GM23338 (cell line): ENCODE measurements around the gene CD226. TPM values are rescaled to one million over a fixed set of nuclear protein-coding genes. Genes with fewer than 3 reads are reported as not detected.

ENCODE experiments used
- ATAC-seq: fragments of 200-7000 bp; cut with Tn5 transposase; 3 replicates; pipeline ENCODE4 v1.9.1; 2020
- DNase-seq: peaks from one replicate; pipeline ENCODE4 v3.0.0-alpha.2; 2015; ENCODE audit warnings: low spot score
- H2AFZ ChIP-seq: fragments of 200-600 bp; sonication (generic); 2 replicates; pipeline ENCODE4 v1.8.0; 2016; ENCODE audit warnings: antibody characterized with exemption, mild to moderate bottlenecking, moderate library complexity
- H3F3A ChIP-seq: fragments of 200-600 bp; sonication (generic); replicated peaks from 2 replicates; pipeline ENCODE4 v1.8.0; 2017; ENCODE audit warnings: antibody characterized with exemption, mixed run types, low read depth
- H3K27ac ChIP-seq: fragments of 200-600 bp; sonication (generic); 2 replicates; pipeline ENCODE4 v1.6.1; 2016; ENCODE audit warnings: low read depth
- H3K27me3 ChIP-seq: fragments of 200-600 bp; sonication (generic); 2 replicates; pipeline ENCODE4 v1.8.0; 2016; ENCODE audit warnings: mild to moderate bottlenecking, mixed run types, moderate library complexity; ENCODE audit not compliant: insufficient read depth
- H3K36me3 ChIP-seq: fragments of 200-600 bp; sonication (generic); 2 replicates; pipeline ENCODE4 v1.8.0; 2016; ENCODE audit warnings: mild to moderate bottlenecking; ENCODE audit not compliant: insufficient read depth
- H3K4me1 ChIP-seq: fragments of 200-600 bp; sonication (generic); 2 replicates; pipeline ENCODE4 v1.8.0; 2016; ENCODE audit warnings: mild to moderate bottlenecking, moderate library complexity; ENCODE audit not compliant: insufficient read depth
- H3K4me2 ChIP-seq: fragments of 200-600 bp; sonication (generic); 2 replicates; pipeline ENCODE4 v1.7.1; 2017; ENCODE audit warnings: mixed run types
- H3K4me3 ChIP-seq: fragments of 200-600 bp; sonication (generic); 2 replicates; pipeline ENCODE4 v1.6.1; 2016; ENCODE audit warnings: mixed run types
- H3K79me2 ChIP-seq: fragments of 200-600 bp; sonication (generic); replicated peaks from 2 replicates; pipeline ENCODE4 v1.8.0; 2017; ENCODE audit warnings: mild to moderate bottlenecking; ENCODE audit not compliant: insufficient read depth
- H3K9me2 ChIP-seq: fragments of 200-600 bp; sonication (generic); 2 replicates; pipeline ENCODE4 v1.8.0; 2017; ENCODE audit not compliant: insufficient read depth
- H4K20me1 ChIP-seq: fragments of 200-600 bp; sonication (generic); replicated peaks from 2 replicates; pipeline ENCODE4 v1.8.0; 2017; ENCODE audit warnings: mild to moderate bottlenecking; ENCODE audit not compliant: insufficient read depth
- H3K27ac Mint-ChIP-seq: 2 replicates; pipeline ENCODE4 v1.8.0; 2020; ENCODE audit warnings: inconsistent platforms, mild to moderate bottlenecking, moderate library complexity, mixed read lengths
- H3K27me3 Mint-ChIP-seq: 3 replicates; pipeline ENCODE4 v1.8.0; 2022; ENCODE audit warnings: low read depth, mild to moderate bottlenecking, moderate library complexity, mixed read lengths, inconsistent platforms; ENCODE audit not compliant: insufficient read depth, poor library complexity
- H3K36me3 Mint-ChIP-seq: 3 replicates; pipeline ENCODE4 v1.8.0; 2021; ENCODE audit warnings: low read depth, mild to moderate bottlenecking, inconsistent platforms, moderate library complexity, mixed read lengths
- H3K4me1 Mint-ChIP-seq: 3 replicates; pipeline ENCODE4 v1.8.0; 2020; ENCODE audit warnings: mild to moderate bottlenecking, inconsistent platforms, mixed read lengths
- H3K4me3 Mint-ChIP-seq: 3 replicates; pipeline ENCODE4 v1.8.0; 2021; ENCODE audit warnings: moderate library complexity, mild to moderate bottlenecking, inconsistent platforms, mixed read lengths
- H3K9me3 Mint-ChIP-seq: 3 replicates; pipeline ENCODE4 v1.8.0; 2020; ENCODE audit warnings: moderate library complexity, mild to moderate bottlenecking, inconsistent platforms, mixed read lengths
- CTCF ChIP-seq, 2 experiments: fragments of 200-600 bp in 1 of 2; sonication (generic) in 1 of 2; conservative IDR thresholded peaks; 2 replicates each; pipeline versions ENCODE4 v1.5.1 to v1.6.1; 2016 to 2017; ENCODE audit warnings: antibody characterized with exemption in 2 of 2, low read depth in 2 of 2, mild to moderate bottlenecking in 2 of 2, moderate library complexity in 1 of 2
- ETS1 ChIP-seq: IDR thresholded peaks from 2 replicates; pipeline ENCODE4 v1.6.1; 2016; ENCODE audit warnings: antibody characterized with exemption
- NANOG ChIP-seq: IDR thresholded peaks from 2 replicates; pipeline ENCODE4 v1.6.1; 2016; ENCODE audit warnings: antibody characterized with exemption, borderline replicate concordance
- POLR2AphosphoS5 ChIP-seq: IDR thresholded peaks from 2 replicates; pipeline ENCODE4 v1.6.1; 2016; ENCODE audit warnings: antibody characterized with exemption, low read depth
- ZNF462 ChIP-seq: fragments of 250-450 bp; sonication (Bioruptor Pico); IDR thresholded peaks from 2 replicates; pipeline ENCODE4 v1.5.0; 2020; ENCODE audit warnings: mild to moderate bottlenecking, moderate library complexity
- polyA plus RNA-seq: library from polyadenylated mRNA; unstranded; fragments of >200 nt; fragmentation: Nextera tagmentation; extraction: Ambion mirVana; gene quantifications from 2 replicates; pipeline ENCODE4 v1.2.1, GENCODE V29; 2016
- total RNA-seq: library from RNA; depleted of rRNA; stranded (reverse); fragments of >200 nt; shearing (Covaris generic); gene quantifications from 2 replicates; pipeline ENCODE4 v1.2.3, GENCODE V29; 2014

Gene CD226
- total and polyA plus RNA-seq, 2 experiments from 2014 or later, result not detected

- Mint-ChIP-seq H3K36me3 (no peaks in the 10 kb centered on the region), H3K27ac (no peak overlapping the region; the same call in 1 of the 2 replicates), H3K9me3 (no peaks in the 10 kb centered on the region), H3K4me1 (peaks cover 8% of the 10 kb centered on the region; the same call in 2 of the 3 replicates), H3K27me3 (peaks cover 4% of the 10 kb centered on the region), H3K4me3 (no peak overlapping the region)
- Histone ChIP-seq H2AFZ (no peak overlapping the region), H3K9me2 (no peaks in the 10 kb centered on the region), H3K4me3 (no peak overlapping the region), H3K36me3 (no peaks in the 10 kb centered on the region), H3F3A (no peaks in the 10 kb centered on the region), H4K20me1 (no peaks in the 10 kb centered on the region), H3K4me1 (no peaks in the 10 kb centered on the region), H3K4me2 (no peak overlapping the region), H3K27ac (no peak overlapping the region), H3K27me3 (no peaks in the 10 kb centered on the region), H3K79me2 (no peaks in the 10 kb centered on the region)
- ATAC-seq (no peak), DNase-seq (no peak)
- TF ChIP-seq CTCF (conservative IDR thresholded peaks at IDR 0.05; ENCODE audit: low read depth in 2 of 2) (no peak), ETS1 (no peak), NANOG (no peak), POLR2AphosphoS5 (no peak), ZNF462 (no peak)
These were observed 60.4 kb downstream of the CD226 start for GRCh38 chr18:69887256-69887655.
